Measurements from ENCODE around the gene PLA2G4B.

Gene PLA2G4B

GRCh38 chr15:41814534-41814933 lies 24.1 kb upstream of the PLA2G4B start:
- H3K9me3 ChIP-seq (ENCODE audit: insufficient read depth, low read length), result no peaks in the 10 kb centered on the region
- no peak overlapping the region for H3K9ac ChIP-seq (ENCODE audit: insufficient read length, low read depth)
- TF ChIP-seq SUZ12 (IDR thresholded peaks at IDR 0.05; ENCODE audit: extremely low read depth, insufficient read depth, insufficient read length) (no peak), ZNF274 (IDR thresholded peaks at IDR 0.05; ENCODE audit: low read depth, low read length) (no peak), YY1 (IDR thresholded peaks at IDR 0.05; ENCODE audit: insufficient read depth, insufficient read length) (no peak)
- H3K36me3 ChIP-seq (ENCODE audit: insufficient read depth, insufficient read length, low read length), result peaks cover 44% of the 10 kb centered on the region
- H3K4me1 ChIP-seq (ENCODE audit: insufficient read depth, insufficient read length), result peaks cover 7% of the 10 kb centered on the region
- H3K4me3 ChIP-seq (ENCODE audit: insufficient read length, low read depth), result no peak overlapping the region
- no peaks in the 10 kb centered on the region for H3K27me3 ChIP-seq (ENCODE audit: insufficient read depth, insufficient read length)
- no peak for DNase-seq (ENCODE audit: low read depth, low spot score)

- Histone ChIP-seq H3K4me3 (ENCODE audit: insufficient read length, low read depth) (no peak overlapping the region), H3K9ac (ENCODE audit: insufficient read length, low read depth) (no peak overlapping the region), H3K27me3 (ENCODE audit: insufficient read depth, insufficient read length) (no peaks in the 10 kb centered on the region), H3K36me3 (ENCODE audit: insufficient read depth, insufficient read length, low read length) (peaks cover 65% of the 10 kb centered on the region), H3K4me1 (ENCODE audit: insufficient read depth, insufficient read length) (peaks cover 1% of the 10 kb centered on the region), H3K9me3 (ENCODE audit: insufficient read depth, low read length) (no peaks in the 10 kb centered on the region)
- TF ChIP-seq SUZ12 (IDR thresholded peaks at IDR 0.05; ENCODE audit: extremely low read depth, insufficient read depth, insufficient read length), result no peak
- TF ChIP-seq ZNF274 (IDR thresholded peaks at IDR 0.05; ENCODE audit: low read depth, low read length), result no peak
- TF ChIP-seq YY1 (IDR thresholded peaks at IDR 0.05; ENCODE audit: insufficient read depth, insufficient read length), result no peak
- no peak for DNase-seq (ENCODE audit: low read depth, low spot score)
Observed at GRCh38 chr15:41816788-41817187, 21.9 kb upstream of the PLA2G4B start.

GRCh38 chr15:41817327-41817726 lies 21.3 kb upstream of the PLA2G4B start:
- H3K4me3 ChIP-seq (ENCODE audit: insufficient read length, low read depth), result no peak overlapping the region
- peaks cover 68% of the 10 kb centered on the region for H3K36me3 ChIP-seq (ENCODE audit: insufficient read depth, insufficient read length, low read length)
- no peaks in the 10 kb centered on the region for H3K9me3 ChIP-seq (ENCODE audit: insufficient read depth, low read length)
- no peak overlapping the region for H3K9ac ChIP-seq (ENCODE audit: insufficient read length, low read depth)
- no peak for DNase-seq (ENCODE audit: low read depth, low spot score)
- TF ChIP-seq YY1 (IDR thresholded peaks at IDR 0.05; ENCODE audit: insufficient read depth, insufficient read length), result no peak
- no peak for TF ChIP-seq SUZ12 (IDR thresholded peaks at IDR 0.05; ENCODE audit: extremely low read depth, insufficient read depth, insufficient read length)
- no peak for TF ChIP-seq ZNF274 (IDR thresholded peaks at IDR 0.05; ENCODE audit: low read depth, low read length)
- no peaks in the 10 kb centered on the region for H3K27me3 ChIP-seq (ENCODE audit: insufficient read depth, insufficient read length)
- H3K4me1 ChIP-seq (ENCODE audit: insufficient read depth, insufficient read length), result no peaks in the 10 kb centered on the region

GRCh38 chr15:41817781-41818180 lies 20.9 kb upstream of the PLA2G4B start:
- Histone ChIP-seq H3K4me3 (ENCODE audit: insufficient read length, low read depth) (no peak overlapping the region), H3K36me3 (ENCODE audit: insufficient read depth, insufficient read length, low read length) (peaks cover 70% of the 10 kb centered on the region), H3K9me3 (ENCODE audit: insufficient read depth, low read length) (no peaks in the 10 kb centered on the region), H3K27me3 (ENCODE audit: insufficient read depth, insufficient read length) (no peaks in the 10 kb centered on the region), H3K4me1 (ENCODE audit: insufficient read depth, insufficient read length) (no peaks in the 10 kb centered on the region), H3K9ac (ENCODE audit: insufficient read length, low read depth) (no peak overlapping the region)
- no peak for DNase-seq (ENCODE audit: low read depth, low spot score)
- TF ChIP-seq ZNF274 (IDR thresholded peaks at IDR 0.05; ENCODE audit: low read depth, low read length), result no peak
- TF ChIP-seq YY1 (IDR thresholded peaks at IDR 0.05; ENCODE audit: insufficient read depth, insufficient read length), result no peak
- no peak for TF ChIP-seq SUZ12 (IDR thresholded peaks at IDR 0.05; ENCODE audit: extremely low read depth, insufficient read depth, insufficient read length)

GRCh38 chr15:41819455-41820050 lies 19.1 kb upstream of the PLA2G4B start:
- no peak overlapping the region for H3K9ac ChIP-seq (ENCODE audit: insufficient read length, low read depth)
- no peaks in the 10 kb centered on the region for H3K27me3 ChIP-seq (ENCODE audit: insufficient read depth, insufficient read length)
- no peaks in the 10 kb centered on the region for H3K4me1 ChIP-seq (ENCODE audit: insufficient read depth, insufficient read length)
- H3K9me3 ChIP-seq (ENCODE audit: insufficient read depth, low read length), result no peaks in the 10 kb centered on the region
- no peak for TF ChIP-seq ZNF274 (IDR thresholded peaks at IDR 0.05; ENCODE audit: low read depth, low read length)
- no peak for TF ChIP-seq SUZ12 (IDR thresholded peaks at IDR 0.05; ENCODE audit: extremely low read depth, insufficient read depth, insufficient read length)
- no peak for TF ChIP-seq YY1 (IDR thresholded peaks at IDR 0.05; ENCODE audit: insufficient read depth, insufficient read length)
- peaks cover 81% of the 10 kb centered on the region for H3K36me3 ChIP-seq (ENCODE audit: insufficient read depth, insufficient read length, low read length)
- no peak overlapping the region for H3K4me3 ChIP-seq (ENCODE audit: insufficient read length, low read depth)
- DNase-seq (ENCODE audit: low read depth, low spot score), result no peak

- no peaks in the 10 kb centered on the region for H3K9me3 ChIP-seq (ENCODE audit: insufficient read depth, low read length)
- H3K4me3 ChIP-seq (ENCODE audit: insufficient read length, low read depth), result no peak overlapping the region
- TF ChIP-seq ZNF274 (IDR thresholded peaks at IDR 0.05; ENCODE audit: low read depth, low read length) (no peak), YY1 (IDR thresholded peaks at IDR 0.05; ENCODE audit: insufficient read depth, insufficient read length) (no peak), SUZ12 (IDR thresholded peaks at IDR 0.05; ENCODE audit: extremely low read depth, insufficient read depth, insufficient read length) (no peak)
- H3K27me3 ChIP-seq (ENCODE audit: insufficient read depth, insufficient read length), result no peaks in the 10 kb centered on the region
- no peak for DNase-seq (ENCODE audit: low read depth, low spot score)
- no peak overlapping the region for H3K9ac ChIP-seq (ENCODE audit: insufficient read length, low read depth)
- peaks cover 80% of the 10 kb centered on the region for H3K36me3 ChIP-seq (ENCODE audit: insufficient read depth, insufficient read length, low read length)
- H3K4me1 ChIP-seq (ENCODE audit: insufficient read depth, insufficient read length), result no peaks in the 10 kb centered on the region
Observed at GRCh38 chr15:41820791-41821423, 17.7 kb upstream of the PLA2G4B start.

- Histone ChIP-seq H3K9ac (ENCODE audit: insufficient read length, low read depth) (no peak overlapping the region), H3K36me3 (ENCODE audit: insufficient read depth, insufficient read length, low read length) (peaks cover 80% of the 10 kb centered on the region), H3K27me3 (ENCODE audit: insufficient read depth, insufficient read length) (no peaks in the 10 kb centered on the region), H3K9me3 (ENCODE audit: insufficient read depth, low read length) (no peaks in the 10 kb centered on the region), H3K4me3 (ENCODE audit: insufficient read length, low read depth) (no peak overlapping the region), H3K4me1 (ENCODE audit: insufficient read depth, insufficient read length) (no peaks in the 10 kb centered on the region)
- DNase-seq (ENCODE audit: low read depth, low spot score), result no peak
- TF ChIP-seq ZNF274 (IDR thresholded peaks at IDR 0.05; ENCODE audit: low read depth, low read length), result no peak
- no peak for TF ChIP-seq SUZ12 (IDR thresholded peaks at IDR 0.05; ENCODE audit: extremely low read depth, insufficient read depth, insufficient read length)
- TF ChIP-seq YY1 (IDR thresholded peaks at IDR 0.05; ENCODE audit: insufficient read depth, insufficient read length), result no peak
Observed at GRCh38 chr15:41821831-41822230, 16.8 kb upstream of the PLA2G4B start.
